NCI-H2196 treated with DMSO at 0.1 percent for 48 hours (cell line): Measurements from ENCODE around the gene POLR1D.
"Not testable (repeated sequence)": the region's sequence is repeated elsewhere in the genome, so short reads cannot be mapped to it uniquely, and the experiment has no call there.

Source experiments
- DNase-seq: peaks from one replicate; lab custom pipeline; 2025; ENCODE audit not compliant: unreplicated experiment; lab: John Stamatoyannopoulos, UW

The POLR1D gene

GRCh38 chr13:27613628-27614027 lies 8.1 kb upstream of the POLR1D start:
- DNase-seq: no peak

- DNase-seq: no peak
Observed at GRCh38 chr13:27617881-27618321, 3.8 kb upstream of the POLR1D start.

DNA sequence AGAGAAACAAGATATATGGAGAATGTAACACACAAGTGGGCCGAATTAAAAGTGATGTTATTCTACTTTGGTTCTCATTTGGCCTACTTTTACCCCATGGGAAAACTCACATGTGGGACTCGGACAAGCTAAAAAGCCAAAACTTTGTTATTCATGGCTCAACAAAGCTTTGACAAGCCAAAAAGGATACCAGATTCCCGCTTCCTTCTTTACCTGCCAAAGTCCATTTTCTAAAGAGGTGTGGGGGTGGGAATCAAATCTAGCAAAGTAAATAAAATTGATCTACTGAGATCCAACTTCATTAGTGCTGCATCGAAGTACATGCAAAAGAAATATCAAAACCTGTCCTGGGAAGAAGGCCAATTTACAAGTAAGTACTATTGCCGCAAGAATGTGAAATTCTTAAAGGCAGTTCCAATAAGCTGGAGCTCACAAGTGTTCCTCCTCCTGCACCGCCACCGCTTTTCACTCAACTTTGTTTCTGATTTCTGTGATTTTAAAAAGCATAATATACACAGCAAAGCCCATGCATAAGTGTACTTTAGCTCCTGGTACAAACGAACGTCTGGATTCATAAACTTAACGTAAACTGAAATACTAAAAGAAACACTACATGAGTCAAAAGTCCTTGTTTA lies 2.5 kb upstream of the POLR1D start:
- DNase-seq: no peak

- no peak for DNase-seq
Observed at GRCh38 chr13:27619728-27620376, 1.8 kb upstream of the POLR1D start.

GRCh38 chr13:27620377-27621115 lies 1.1 kb upstream of the POLR1D start, which contains the start of gene LNX2:
Gene LNX2 (minus strand): TSS chr13:27620529. CDS start chr13:27581703, 38,826 bp downstream.
- peak; percentile 64 for DNase-seq

DNA sequence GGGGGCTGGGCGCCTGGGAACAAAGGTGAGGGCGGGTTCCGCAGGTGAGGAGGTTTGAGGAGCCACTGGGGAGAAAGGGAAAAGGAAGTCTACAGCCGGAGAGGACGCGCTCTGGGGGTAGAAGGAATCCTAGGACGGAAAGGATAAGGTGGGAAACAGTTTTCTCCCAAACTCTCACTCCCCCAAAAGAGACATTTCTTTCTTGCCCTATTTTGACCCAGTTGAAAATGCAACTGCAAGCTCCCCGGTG lies 651 bp upstream of the POLR1D start:
- DNase-seq: no peak

DNA sequence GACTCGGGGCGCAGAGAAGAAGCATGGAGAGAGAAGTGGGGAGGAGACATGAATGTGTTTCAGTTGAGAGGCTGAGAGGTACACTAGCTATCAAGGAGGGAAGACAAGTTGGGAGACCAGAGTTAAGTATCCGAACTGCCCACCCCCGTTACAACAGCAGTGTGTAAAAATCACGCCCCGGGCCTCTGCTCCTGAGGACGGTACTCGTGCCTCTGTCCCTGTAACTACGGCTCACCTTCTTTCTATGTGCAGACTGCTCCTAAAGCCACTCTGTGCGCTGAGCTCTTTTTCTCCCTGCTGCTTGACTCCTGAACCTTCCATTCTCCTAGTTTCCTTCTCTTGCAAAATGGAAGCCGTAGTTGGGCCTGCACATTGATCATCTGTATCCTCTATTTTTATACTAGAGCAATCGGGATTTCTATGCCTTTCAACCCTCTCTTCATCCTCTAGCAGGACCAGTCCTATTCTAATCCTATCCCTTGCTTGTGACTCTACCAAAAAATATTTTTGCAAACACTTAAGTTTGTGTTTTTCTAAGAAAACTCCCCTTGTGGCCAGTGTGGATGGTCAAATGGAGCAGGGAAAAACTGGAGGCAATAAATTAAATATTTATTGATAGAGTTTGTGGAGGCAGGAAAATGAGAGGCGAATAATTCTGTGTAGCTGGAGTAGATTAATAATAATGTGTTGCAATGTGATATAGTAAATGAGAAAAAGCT lies 569 bp downstream of the POLR1D start:
- no peak for DNase-seq

- no peak for DNase-seq
Observed at GRCh38 chr13:27622881-27623280, 1.2 kb downstream of the POLR1D start.

DNA sequence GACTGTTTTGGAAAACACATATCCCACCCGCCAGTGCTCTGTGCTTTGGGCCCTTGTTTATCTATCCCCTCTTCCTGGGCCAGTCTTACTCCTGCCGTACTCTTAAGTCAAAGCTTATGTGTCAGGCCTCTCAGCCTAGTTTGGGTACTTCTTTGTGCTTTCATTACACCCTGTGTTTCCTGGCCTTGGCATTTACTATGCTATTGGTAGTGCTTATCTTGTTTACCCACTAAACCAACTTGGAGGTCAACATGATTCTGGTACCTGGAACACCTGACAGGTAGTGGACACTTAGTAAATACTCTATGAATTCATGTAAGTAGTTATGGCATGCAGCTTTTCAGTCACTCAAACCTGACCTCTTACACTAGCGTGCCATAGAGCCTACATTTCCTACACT lies 2.4 kb downstream of the POLR1D start:
- no peak for DNase-seq

DNA sequence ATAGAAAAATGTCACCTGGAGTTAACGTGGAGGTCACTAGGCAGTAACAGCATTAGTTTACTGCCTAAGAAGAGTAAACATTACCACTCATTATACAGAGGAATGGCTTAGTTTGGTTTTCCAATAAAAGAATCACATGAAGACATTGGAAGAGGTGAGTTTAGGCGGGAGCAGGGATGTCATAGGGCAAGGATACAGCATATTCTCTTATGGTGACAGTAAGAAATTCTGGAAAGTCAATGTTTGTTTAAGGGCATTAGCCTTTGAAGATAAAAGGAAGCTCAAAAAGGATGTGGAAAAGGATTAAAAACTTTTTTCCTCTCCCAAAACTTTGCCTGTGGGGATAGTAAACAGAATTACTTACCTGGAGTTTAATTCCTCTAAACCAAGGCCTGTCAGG lies 4.1 kb downstream of the POLR1D start:
- no peak for DNase-seq

DNA sequence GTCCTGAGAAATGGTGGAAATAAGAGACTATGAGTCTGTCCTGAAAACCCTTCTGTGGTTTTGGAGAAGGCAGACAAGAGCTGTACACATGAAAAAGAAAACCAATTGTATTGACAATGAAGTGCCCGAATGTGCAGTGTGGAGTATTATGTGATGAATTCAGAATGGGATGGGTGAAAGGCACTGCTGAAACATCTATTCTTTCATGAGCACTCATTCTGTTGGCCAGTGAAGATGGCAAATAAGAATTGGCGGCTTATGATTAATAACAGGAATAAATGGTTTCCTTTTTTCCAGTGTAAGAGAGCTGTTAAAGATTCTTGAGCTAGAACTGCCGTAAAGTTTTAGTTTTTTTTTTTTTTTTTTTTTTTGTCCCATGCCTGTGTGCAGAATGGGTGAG lies 5.7 kb downstream of the POLR1D start:
- DNase-seq: no peak

DNA sequence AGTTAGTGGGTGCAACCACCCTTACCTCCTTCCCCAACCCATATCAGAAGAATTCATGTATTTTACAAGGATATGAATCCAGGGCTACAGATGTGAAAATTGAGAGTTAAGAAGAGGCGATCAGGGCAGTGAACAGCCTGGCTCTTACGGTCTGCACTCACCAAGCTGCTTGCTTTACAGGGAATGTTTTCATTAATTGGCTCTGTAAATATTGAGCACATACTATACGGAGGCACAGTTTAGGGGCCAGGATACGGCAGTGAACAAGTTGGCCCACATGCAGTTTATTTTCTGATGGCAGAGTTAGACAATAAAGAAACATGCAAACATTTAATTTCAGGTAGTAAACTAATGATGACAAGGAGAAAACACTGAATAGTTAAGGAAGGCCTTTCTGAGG lies 6.4 kb downstream of the POLR1D start:
- no peak for DNase-seq

DNA sequence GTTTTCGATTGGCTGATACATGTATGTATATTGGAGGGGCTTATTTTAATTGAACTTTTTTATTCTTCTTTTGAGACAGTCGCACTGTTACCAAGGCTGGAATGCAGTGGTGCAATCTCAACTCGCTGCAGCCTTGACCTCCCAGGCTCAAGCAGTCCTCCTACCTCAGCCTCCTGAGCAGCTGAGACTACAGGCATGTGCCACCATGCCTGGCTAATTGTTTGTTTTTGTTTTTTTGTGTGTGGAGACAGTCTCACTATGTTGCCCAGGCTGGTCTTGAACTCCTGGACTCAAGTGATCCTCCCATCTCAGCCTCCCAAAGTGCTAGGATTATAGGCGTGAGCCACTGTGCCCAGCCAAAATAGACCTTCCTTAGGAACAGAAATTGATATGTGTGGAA lies 7.1 kb downstream of the POLR1D start:
- DNase-seq: not testable (repeated sequence)

DNA sequence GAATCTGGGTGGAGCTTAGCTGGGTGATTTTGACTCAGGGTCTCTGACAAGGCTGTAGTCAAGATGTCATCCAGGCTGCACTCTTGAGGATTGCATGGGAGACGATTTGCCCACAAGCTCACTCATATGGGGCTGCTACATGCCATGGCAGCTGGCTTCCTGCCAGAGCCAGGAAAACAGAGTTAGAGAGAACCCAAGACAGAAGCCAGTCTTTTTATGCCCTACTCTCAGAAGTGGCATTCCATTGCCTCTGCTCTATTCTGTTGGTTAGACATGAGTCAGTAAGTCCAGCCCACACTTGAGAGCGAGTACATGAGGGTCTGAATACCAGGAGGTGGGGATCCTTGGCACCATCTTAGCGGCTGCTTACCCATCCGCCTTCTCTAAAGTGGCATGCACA lies 9.5 kb downstream of the POLR1D start:
- DNase-seq: no peak

- DNase-seq: no peak
Observed at GRCh38 chr13:27631665-27632064, 10.0 kb downstream of the POLR1D start.

GRCh38 chr13:27632214-27632613 lies 10.5 kb downstream of the POLR1D start:
- no peak for DNase-seq

DNA sequence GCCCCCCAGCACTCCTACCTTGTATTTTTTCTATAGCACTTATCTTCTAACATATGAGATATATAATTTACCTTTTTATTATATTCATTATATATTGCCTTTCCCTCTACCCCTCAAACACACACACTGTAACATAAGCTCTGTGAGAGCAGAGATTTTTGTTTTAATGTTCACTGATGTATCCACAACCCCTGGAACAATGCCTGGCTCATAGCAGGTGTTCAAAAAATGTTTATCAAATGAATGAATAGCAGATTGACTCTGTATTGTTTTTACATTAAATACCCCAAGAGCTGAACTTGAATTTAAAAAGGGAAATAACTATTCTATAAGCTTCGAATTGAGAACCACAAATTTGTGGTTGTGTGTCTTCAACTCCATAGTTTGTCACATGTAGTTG lies 11.0 kb downstream of the POLR1D start:
- DNase-seq: no peak

DNA sequence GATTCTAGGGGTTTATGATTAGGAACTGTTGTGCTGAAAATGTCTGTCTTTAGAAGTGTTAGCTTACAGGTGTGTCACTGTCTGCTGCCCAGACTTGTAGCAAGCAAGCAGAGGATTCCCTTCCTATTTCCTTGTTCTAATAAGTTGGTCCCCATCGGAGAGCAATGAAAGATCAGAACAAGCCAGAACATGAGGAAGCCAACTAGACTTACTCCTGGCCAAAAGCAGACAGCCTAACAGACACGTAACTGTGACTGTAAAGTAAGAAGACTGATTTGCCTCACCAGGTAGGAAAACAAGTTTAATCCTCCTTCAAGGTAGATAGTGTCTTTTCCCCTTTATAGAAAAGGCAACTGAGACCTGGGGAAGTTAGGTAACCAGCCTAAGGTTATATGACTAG lies 12.5 kb downstream of the POLR1D start:
- DNase-seq: no peak

- no peak for DNase-seq
Observed at GRCh38 chr13:27634791-27635190, 13.1 kb downstream of the POLR1D start.

DNA sequence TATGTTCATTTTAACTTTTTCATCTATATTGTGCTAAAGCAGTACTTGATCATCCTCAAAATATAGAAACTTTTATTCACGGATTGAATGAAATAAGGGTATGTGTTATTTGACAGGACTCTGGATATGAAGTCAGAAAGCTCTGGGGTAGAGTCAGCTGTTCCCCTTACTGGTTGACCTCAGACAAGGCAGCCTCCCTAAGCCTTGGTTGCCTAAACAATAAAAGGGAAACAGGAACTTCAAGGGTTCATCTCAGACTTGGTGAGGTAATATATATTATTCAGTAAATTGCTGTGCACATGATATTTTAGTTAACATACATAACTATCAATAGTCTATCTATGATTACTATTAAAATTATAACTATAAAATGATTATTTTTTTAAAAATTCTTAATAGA lies 13.6 kb downstream of the POLR1D start:
- DNase-seq: no peak

- no peak for DNase-seq
Observed at GRCh38 chr13:27636589-27637288, 15.0 kb downstream of the POLR1D start.
